ENCODE data around the gene FTH1. TPM values are rescaled to one million over a fixed set of nuclear protein-coding genes. Genes with fewer than 3 reads are reported as not detected.
A peak's percentile ranks its signal among the peaks of the same experiment; 100 is the strongest.

Gene FTH1
- total RNA-seq = 1,000 to 10,000 TPM; 1,764 to 5,397 (median 2,454) TPM
- polyA plus RNA-seq = 1,000 to 10,000 TPM; 2,334 to 3,498 TPM
- long read RNA-seq, donor 1, transcript FTH1-201 (4 exons, 1,229 nt) = major isoform, 2,699 of 2,858 reads
- long read RNA-seq, donor 1, partial matches to known transcripts = 36 of 2,858 reads
- long read RNA-seq, donor 1, other reads (novel, unspliced or antisense) = 112 of 2,858 reads
- long read RNA-seq, donor 2, transcript FTH1-201 (4 exons, 1,229 nt) = major isoform, 1,997 of 2,053 reads
- long read RNA-seq, donor 2, partial matches to known transcripts = 40 of 2,053 reads
- long read RNA-seq, donor 2, other reads (novel, unspliced or antisense) = 11 of 2,053 reads
- long read RNA-seq, donor 3, transcript FTH1-201 (4 exons, 1,229 nt) = major isoform, 1,641 of 1,752 reads
- long read RNA-seq, donor 3, partial matches to known transcripts = 28 of 1,752 reads
- long read RNA-seq, donor 3, other reads (novel, unspliced or antisense) = 77 of 1,752 reads

GRCh38 chr11:61967116-61967923, at the start of gene FTH1:
TSS of gene FTH1 (minus strand) at chr11:61967634. CDS start at chr11:61967425, 209 bp downstream.
- peaks cover 0 to 35% (median 29%) of the 10 kb centered on the region in 9 donors for H3K36me3 ChIP-seq
- H3K27me3 ChIP-seq = no peaks in the 10 kb centered on the region
- DNase-seq (peak; percentile 94 to 97 (median 94)), ATAC-seq (peak; percentile 33 to 86 (median 76))
- intact Hi-C loops (cut with DNase I) = loop anchor here in 3 of 10 donors (1.0 to 10.0 kb wide), 4 partner anchors 58 to 140 kb away; no protein-coding TSS in a partner anchor
- TF ChIP-seq POLR2A (IDR thresholded peaks at IDR 0.05) (peak; percentile 77 to 100), CTCF (IDR thresholded peaks at IDR 0.05) (no peak)
- H3K27ac ChIP-seq = peak within 1 kb of the TSS; percentile 94 to 100 (median 99)
- H3K4me3 ChIP-seq = peak within 1 kb of the TSS; percentile 66 to 98 (median 92)
- 0 to 3% (median 1%) methylated on average over 49 to 93 of the region's 93 CpGs for WGBS, 4 donors
- H3K9me3 ChIP-seq = no peaks in the 10 kb centered on the region
- H3K4me1 ChIP-seq = peaks cover 21 to 82% (median 60%) of the 10 kb centered on the region in 12 donors

- no peaks in the 10 kb centered on the region for H3K9me3 ChIP-seq
- intact Hi-C loops (cut with DNase I) = loop anchor here in 1 of 10 donors (5.0 kb wide), 1 partner anchor 33 kb away; no protein-coding TSS in a partner anchor
- H3K36me3 ChIP-seq = no peaks in the 10 kb centered on the region
- no peak overlapping the region for H3K4me3 ChIP-seq
- H3K27me3 ChIP-seq = no peaks in the 10 kb centered on the region
- H3K27ac ChIP-seq = no peak overlapping the region
- peaks cover 0 to 29% (median 0%) of the 10 kb centered on the region in 12 donors for H3K4me1 ChIP-seq
- DNase-seq (no peak), ATAC-seq (no peak)
- TF ChIP-seq CTCF (IDR thresholded peaks at IDR 0.05) (no peak), POLR2A (IDR thresholded peaks at IDR 0.05) (no peak)
- WGBS, 4 donors = 87 to 90% (median 88%) methylated on average over 7 of the region's 7 CpGs
These were observed 48.2 kb upstream of the FTH1 start for GRCh38 chr11:62015615-62016014.

- DNase-seq (no peak), ATAC-seq (no peak)
- intact Hi-C loops (cut with DNase I) = no loop called here
- no peak overlapping the region for H3K4me3 ChIP-seq
- H3K9me3 ChIP-seq = no peaks in the 10 kb centered on the region
- H3K27ac ChIP-seq = no peak overlapping the region
- TF ChIP-seq POLR2A (IDR thresholded peaks at IDR 0.05) (no peak), CTCF (IDR thresholded peaks at IDR 0.05) (no peak)
- H3K4me1 ChIP-seq = peaks cover 0 to 15% (median 0%) of the 10 kb centered on the region in 12 donors
- no peaks in the 10 kb centered on the region for H3K27me3 ChIP-seq
- no peaks in the 10 kb centered on the region for H3K36me3 ChIP-seq
- WGBS, 4 donors = 81 to 83% (median 82%) methylated on average over 15 of the region's 15 CpGs
These were observed 46.4 kb upstream of the FTH1 start for GRCh38 chr11:62013537-62014476.
